GM06990 (cell line): ENCODE measurements around the gene GGT1.
"Not testable (repeated sequence)": the region's sequence is repeated elsewhere in the genome, so short reads cannot be mapped to it uniquely, and the experiment has no call there.

Experiments used
- DNase-seq: peaks from one replicate; pipeline ENCODE4 v3.0.0-alpha.2; 2011; ENCODE audit not compliant: insufficient read length; ENCODE audit errors: extremely low read depth
- H3K27me3 ChIP-seq: replicated peaks from 2 replicates; pipeline ENCODE4 v1.6.0; 2011; ENCODE audit warnings: low read length; ENCODE audit not compliant: control insufficient read depth, insufficient read depth
- H3K36me3 ChIP-seq: 2 replicates; pipeline ENCODE4 v1.5.1; 2011; ENCODE audit warnings: low read length; ENCODE audit not compliant: control insufficient read depth, insufficient read depth
- H3K4me3 ChIP-seq: replicated peaks from 2 replicates; pipeline ENCODE4 v1.5.1; 2011; ENCODE audit warnings: low read depth, mild to moderate bottlenecking, control low read depth, low read length
- TF ChIP-seq, protein P1 (sequence below): IDR thresholded peaks from 2 replicates; pipeline ENCODE4 v1.5.1; 2011; ENCODE audit warnings: low read length, control low read depth, mild to moderate bottlenecking, inconsistent platforms; ENCODE audit not compliant: insufficient read depth, poor library complexity, severe bottlenecking

The GGT1 gene

DNA sequence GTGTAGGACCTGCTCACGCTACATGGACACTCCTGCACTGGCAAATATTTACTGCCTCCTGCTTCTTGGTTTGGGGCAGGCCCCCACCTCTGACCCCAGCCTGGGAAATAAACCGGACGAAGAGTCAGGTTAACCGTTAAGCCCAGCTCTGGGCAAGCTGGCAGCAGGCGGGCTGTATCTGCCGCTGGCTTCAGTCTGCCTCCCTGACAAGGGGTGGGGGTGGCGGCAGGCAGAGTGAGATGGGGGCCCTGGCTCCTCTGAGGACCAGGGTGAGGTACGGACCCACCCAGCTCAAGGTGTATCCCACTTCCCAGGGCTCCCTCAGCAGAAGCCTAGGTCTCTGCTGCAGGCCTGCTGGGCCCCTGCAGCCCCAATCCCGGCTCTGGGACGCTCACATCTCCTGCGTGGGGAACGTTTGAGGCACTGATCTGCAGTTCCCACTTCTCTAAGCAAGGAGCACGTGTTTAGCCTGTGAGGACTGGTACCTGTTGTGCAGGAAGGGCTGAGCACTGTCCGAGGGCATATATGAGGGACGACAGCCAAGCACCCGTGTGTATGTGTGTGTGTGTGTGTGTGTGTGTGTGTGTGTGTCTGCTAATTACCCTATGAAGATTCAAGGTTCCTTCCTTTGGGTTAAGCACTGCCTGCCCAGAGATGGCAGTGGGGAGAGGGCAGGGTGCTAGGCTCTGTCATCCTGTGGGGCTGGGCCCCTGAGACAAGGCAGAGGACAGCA, 9.0 kb upstream of the GGT1 start:
- H3K27me3 ChIP-seq: no peaks in the 10 kb centered on the region
- no peaks in the 10 kb centered on the region for H3K36me3 ChIP-seq
- DNase-seq: no peak
- TF ChIP-seq, protein P1, sequence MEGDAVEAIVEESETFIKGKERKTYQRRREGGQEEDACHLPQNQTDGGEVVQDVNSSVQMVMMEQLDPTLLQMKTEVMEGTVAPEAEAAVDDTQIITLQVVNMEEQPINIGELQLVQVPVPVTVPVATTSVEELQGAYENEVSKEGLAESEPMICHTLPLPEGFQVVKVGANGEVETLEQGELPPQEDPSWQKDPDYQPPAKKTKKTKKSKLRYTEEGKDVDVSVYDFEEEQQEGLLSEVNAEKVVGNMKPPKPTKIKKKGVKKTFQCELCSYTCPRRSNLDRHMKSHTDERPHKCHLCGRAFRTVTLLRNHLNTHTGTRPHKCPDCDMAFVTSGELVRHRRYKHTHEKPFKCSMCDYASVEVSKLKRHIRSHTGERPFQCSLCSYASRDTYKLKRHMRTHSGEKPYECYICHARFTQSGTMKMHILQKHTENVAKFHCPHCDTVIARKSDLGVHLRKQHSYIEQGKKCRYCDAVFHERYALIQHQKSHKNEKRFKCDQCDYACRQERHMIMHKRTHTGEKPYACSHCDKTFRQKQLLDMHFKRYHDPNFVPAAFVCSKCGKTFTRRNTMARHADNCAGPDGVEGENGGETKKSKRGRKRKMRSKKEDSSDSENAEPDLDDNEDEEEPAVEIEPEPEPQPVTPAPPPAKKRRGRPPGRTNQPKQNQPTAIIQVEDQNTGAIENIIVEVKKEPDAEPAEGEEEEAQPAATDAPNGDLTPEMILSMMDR: no peak
- no peak overlapping the region for H3K4me3 ChIP-seq

DNA sequence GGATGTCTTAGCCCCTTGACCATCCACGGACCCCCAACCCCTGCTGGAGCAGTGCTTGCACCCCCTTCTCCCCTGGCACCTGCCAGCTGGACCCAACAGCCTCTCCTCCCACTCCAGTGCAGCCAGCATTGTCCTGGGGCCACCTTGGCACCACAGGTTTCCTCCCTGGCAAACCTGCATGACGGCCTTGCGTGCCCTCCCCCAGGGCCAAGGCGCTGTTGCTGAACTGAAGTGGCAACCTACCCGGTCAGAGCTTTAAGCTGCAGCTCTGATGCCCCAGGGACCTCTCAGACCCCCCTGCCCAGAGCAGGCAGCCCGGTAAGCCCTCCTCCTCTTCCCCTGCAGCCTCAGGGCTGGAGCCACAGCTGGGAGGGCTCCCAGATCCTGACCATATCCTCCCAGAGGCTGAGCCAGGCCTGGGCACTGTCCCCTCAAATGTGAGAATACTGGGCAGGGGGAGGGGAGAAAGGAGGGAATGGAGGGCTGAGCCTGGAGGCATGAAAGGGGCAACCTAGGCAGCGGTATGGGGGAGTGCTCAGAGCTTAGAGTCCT, 8.3 kb upstream of the GGT1 start:
- TF ChIP-seq, protein P1: no peak
- no peaks in the 10 kb centered on the region for H3K27me3 ChIP-seq
- no peak overlapping the region for H3K4me3 ChIP-seq
- DNase-seq: no peak
- no peaks in the 10 kb centered on the region for H3K36me3 ChIP-seq

DNA sequence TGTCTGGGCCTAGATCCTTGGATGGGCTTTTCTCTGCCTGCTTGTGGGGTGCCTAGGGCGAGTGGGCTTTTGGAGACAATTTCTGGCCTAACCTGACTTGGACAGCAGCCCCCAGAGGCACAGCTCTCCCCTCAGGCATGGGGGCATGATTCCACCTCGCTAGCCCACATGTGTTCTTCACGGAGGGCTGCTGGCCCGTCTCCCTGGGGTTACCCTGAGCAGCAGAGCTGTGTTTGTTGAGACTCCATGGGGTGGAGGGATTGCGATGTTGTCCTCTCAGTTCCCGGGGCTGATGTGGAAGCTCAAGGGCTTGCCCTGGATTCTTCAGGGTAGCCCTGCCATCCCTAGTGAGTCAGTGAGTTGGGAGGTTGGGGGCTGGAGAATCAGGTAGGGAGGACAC, 7.8 kb upstream of the GGT1 start:
- H3K4me3 ChIP-seq: no peak overlapping the region
- DNase-seq: no peak
- H3K36me3 ChIP-seq: no peaks in the 10 kb centered on the region
- TF ChIP-seq, protein P1: no peak
- no peaks in the 10 kb centered on the region for H3K27me3 ChIP-seq

DNA sequence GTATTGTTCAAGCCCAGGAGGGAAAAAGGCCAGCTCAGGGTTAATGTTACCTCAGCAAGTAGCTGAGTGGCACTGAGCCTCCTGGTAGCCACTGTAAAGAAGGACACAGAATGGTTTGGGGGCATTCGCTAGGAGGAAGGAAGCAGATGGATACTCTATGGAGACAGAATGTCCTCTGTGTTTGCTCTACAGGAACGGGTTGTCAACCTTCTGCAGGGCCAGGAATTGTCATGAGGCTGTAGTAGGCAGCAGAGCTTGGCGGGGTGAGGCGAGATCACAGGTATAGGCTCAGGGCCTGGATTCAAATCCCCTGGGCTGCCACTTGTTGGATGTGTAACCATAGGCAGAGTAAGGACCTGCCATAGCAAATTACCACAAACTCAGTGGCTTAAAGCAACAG, 7.1 kb upstream of the GGT1 start:
- TF ChIP-seq, protein P1: no peak
- H3K27me3 ChIP-seq: no peaks in the 10 kb centered on the region
- DNase-seq: no peak
- H3K4me3 ChIP-seq: no peak overlapping the region
- H3K36me3 ChIP-seq: no peaks in the 10 kb centered on the region

DNA sequence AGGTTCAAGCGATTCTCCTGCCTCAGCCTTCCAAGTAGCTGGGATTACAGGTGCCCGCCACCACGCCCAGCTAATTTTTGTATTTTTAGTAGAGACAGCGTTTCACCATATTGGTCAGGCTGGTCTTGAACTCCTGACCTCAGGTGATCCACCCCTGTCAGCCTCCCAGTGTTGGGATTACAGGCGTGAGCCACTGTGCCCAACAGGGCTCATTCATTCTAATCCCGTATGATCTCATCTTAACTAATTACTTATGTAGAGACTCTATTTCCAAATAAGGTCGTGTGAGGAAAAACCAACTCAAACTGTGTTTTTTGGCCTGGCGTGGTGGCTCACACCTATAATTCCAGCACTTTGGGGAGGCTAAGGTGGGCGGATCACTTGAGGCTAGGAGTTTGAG, 5.9 kb upstream of the GGT1 start:
- DNase-seq, H3K27me3 ChIP-seq: not testable (repeated sequence)

DNA sequence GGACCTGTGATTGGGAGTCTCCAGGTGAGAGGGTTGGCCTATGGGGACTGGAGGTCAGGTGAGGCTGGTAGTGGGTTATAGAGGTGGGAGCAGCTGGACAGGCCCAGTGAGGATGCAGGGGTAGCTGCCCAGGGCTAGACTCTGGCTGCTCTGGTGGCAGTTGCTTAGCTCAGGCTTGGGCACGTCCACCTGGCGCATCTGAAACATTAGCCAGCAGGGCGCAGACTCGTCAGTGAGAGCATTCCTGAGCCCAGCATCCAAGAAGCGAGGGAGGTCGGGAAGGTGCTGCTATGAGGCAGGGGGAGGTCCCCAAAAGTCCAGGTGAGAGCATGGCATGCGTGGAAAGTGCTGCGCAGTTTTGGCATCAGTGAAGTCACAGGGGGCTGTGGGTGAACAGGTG, 3.5 kb upstream of the GGT1 start:
- TF ChIP-seq, protein P1: no peak
- Histone ChIP-seq H3K4me3 (no peak overlapping the region), H3K36me3 (no peaks in the 10 kb centered on the region), H3K27me3 (no peaks in the 10 kb centered on the region)
- no peak for DNase-seq

More for the DNA sequence above, 5.9 kb upstream of the GGT1 start:
- not testable (repeated sequence) for H3K4me3 ChIP-seq, H3K36me3 ChIP-seq

DNA sequence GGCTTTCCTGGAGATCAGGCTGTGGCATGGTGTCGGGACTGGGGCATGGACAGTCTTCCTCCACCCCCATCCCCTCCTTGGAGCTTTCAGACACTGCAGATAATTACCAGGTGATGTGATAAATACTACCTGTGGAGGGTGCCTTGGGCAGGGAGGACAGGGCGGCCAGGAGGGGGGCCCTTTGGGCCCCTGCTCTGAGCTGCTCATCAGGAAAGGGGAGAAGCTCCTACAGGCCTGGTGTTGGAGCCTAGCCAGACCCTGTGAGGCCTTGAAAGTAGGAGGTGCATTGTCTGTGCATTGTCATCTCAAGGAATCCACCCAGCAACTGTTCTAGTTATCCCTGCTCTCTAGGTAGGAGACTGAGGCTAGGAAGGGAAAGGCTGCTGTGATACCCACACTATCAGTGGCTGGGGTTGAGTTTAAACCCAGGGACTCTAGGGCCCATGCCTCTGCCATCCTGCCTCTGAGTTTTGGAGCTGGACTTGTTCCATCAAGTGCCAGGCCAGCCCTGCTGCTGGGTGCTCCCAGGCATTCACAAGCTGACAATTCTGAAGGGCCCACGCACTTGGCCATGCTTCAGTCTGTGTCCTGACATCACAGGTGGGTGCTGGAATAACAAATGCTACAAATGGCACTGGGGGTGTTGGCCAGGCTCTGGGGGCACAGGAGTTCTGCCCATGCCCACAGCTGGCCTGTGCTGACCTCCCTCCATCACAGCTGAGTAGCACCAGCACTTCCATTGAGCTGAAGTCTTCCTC, 2.9 kb upstream of the GGT1 start:
- H3K36me3 ChIP-seq, H3K4me3 ChIP-seq, H3K27me3 ChIP-seq, DNase-seq: not testable (repeated sequence)
